Stimulated activated CD4-positive, alpha-beta T cell treated with anti-CD3 and anti-CD28 coated beads, Interleukin-1b, Interleukin-23, amount 100 ng/mL, for 1 hour (primary cell): Measurements from ENCODE around the gene KNL1.
"Not testable (repeated sequence)": the region's sequence is repeated elsewhere in the genome, so short reads cannot be mapped to it uniquely, and the experiment has no call there.

Source experiments
- DNase-seq, 2 donors: peaks; one replicate each; pipeline ENCODE4 v3.0.0-alpha.2; 2020; ENCODE audit warnings: low read depth in 2 of 2

Gene KNL1

GRCh38 chr15:40584191-40584590 is 9.9 kb upstream of the KNL1 start:
- DNase-seq = no peak

- no peak for DNase-seq
These were observed 3.4 kb upstream of the KNL1 start for GRCh38 chr15:40590667-40591050.

- DNase-seq = no peak
These were observed 2.7 kb upstream of the KNL1 start for GRCh38 chr15:40591389-40591788.

- no peak for DNase-seq
These were observed 884 bp upstream of the KNL1 start for GRCh38 chr15:40593165-40593564.

GRCh38 chr15:40594429-40594836 is 384 bp downstream of the KNL1 start:
- DNase-seq = peak in 1 of 2 donors; percentile 2

GRCh38 chr15:40595219-40595618 is 1.2 kb downstream of the KNL1 start:
- DNase-seq = no peak

GRCh38 chr15:40595773-40596172 is 1.7 kb downstream of the KNL1 start:
- no peak for DNase-seq

- no peak for DNase-seq
These were observed 3.0 kb downstream of the KNL1 start for GRCh38 chr15:40597024-40597423.

- no peak for DNase-seq
These were observed 4.1 kb downstream of the KNL1 start for GRCh38 chr15:40598126-40598525.

GRCh38 chr15:40598672-40599071 is 4.6 kb downstream of the KNL1 start:
- DNase-seq = no peak

GRCh38 chr15:40600956-40601355 is 6.9 kb downstream of the KNL1 start:
- no peak for DNase-seq

GRCh38 chr15:40603935-40604334 is 9.9 kb downstream of the KNL1 start:
- DNase-seq = no peak

- no peak for DNase-seq
These were observed 19.0 kb downstream of the KNL1 start for GRCh38 chr15:40613080-40613479.

GRCh38 chr15:40618023-40618422 is 24.0 kb downstream of the KNL1 start:
- DNase-seq = no peak

- no peak for DNase-seq
These were observed 24.9 kb downstream of the KNL1 start for GRCh38 chr15:40618906-40619305.

GRCh38 chr15:40623361-40623760 is 29.3 kb downstream of the KNL1 start:
- no peak for DNase-seq

- DNase-seq = no peak
These were observed 36.3 kb downstream of the KNL1 start for GRCh38 chr15:40630313-40630712.

- no peak for DNase-seq
These were observed 39.1 kb downstream of the KNL1 start for GRCh38 chr15:40633178-40633577.

GRCh38 chr15:40637221-40637745 is 43.2 kb downstream of the KNL1 start:
- DNase-seq = no peak

GRCh38 chr15:40639677-40640076 is 45.6 kb downstream of the KNL1 start:
- DNase-seq = no peak

- DNase-seq = no peak
These were observed 53.5 kb downstream of the KNL1 start for GRCh38 chr15:40647523-40647922.

GRCh38 chr15:40650479-40650878 is 56.4 kb downstream of the KNL1 start:
- no peak for DNase-seq

GRCh38 chr15:40660686-40661085 is 66.6 kb downstream of the KNL1 start:
- DNase-seq = no peak

- no peak for DNase-seq
These were observed 70.9 kb downstream of the KNL1 start for GRCh38 chr15:40664909-40665308.

- DNase-seq = not testable (repeated sequence)
These were observed 82.2 kb downstream of the KNL1 start for GRCh38 chr15:40676290-40676689.
